Natural killer cell (primary cell): ENCODE results near the gene CACNA1A. TPM values are rescaled to one million over a fixed set of nuclear protein-coding genes. Genes with fewer than 3 reads are reported as not detected.

Experiments used
- ATAC-seq, 3 donors: fragments of 150-1000 bp in 2 of 3; fragments of 200-7000 bp in 1 of 3; cut with Tn5 transposase; 1 replicate in 1 of 3; 2 replicates in 2 of 3; pipeline ENCODE4 v1.10.0; 2021; ENCODE audit warnings: mild to moderate bottlenecking in 2 of 3, moderate library complexity in 2 of 3
- DNase-seq, 2 donors: peaks; one replicate each; pipeline versions ENCODE4 v3.0.0 to v3.0.0-alpha.2; 2013 to 2021; ENCODE audit warnings: mixed read lengths in 1 of 2
- H3K27ac ChIP-seq: one replicate; pipeline ENCODE4 v1.5.1; 2013; ENCODE audit warnings: mild to moderate bottlenecking, low read length
- H3K27me3 ChIP-seq: one replicate; pipeline ENCODE4 v1.6.1; 2013; ENCODE audit warnings: low read length; ENCODE audit not compliant: control insufficient read depth, insufficient read depth
- H3K36me3 ChIP-seq: one replicate; pipeline ENCODE4 v1.6.1; 2013; ENCODE audit warnings: low read length; ENCODE audit not compliant: control insufficient read depth, insufficient read depth
- H3K4me1 ChIP-seq: one replicate; pipeline ENCODE4 v1.6.1; 2013; ENCODE audit warnings: low read length; ENCODE audit not compliant: control insufficient read depth, insufficient read depth
- H3K4me3 ChIP-seq: one replicate; pipeline ENCODE4 v1.5.1; 2013; ENCODE audit warnings: low read length
- H3K9me3 ChIP-seq: one replicate; pipeline ENCODE4 v1.6.1; 2013; ENCODE audit warnings: low read length; ENCODE audit not compliant: control insufficient read depth, insufficient read depth
- H3K27ac Mint-ChIP-seq, 2 donors: one replicate each; pipeline ENCODE4 v1.8.0; 2022; ENCODE audit warnings: mild to moderate bottlenecking in 2 of 2, mixed read lengths in 2 of 2, moderate library complexity in 1 of 2
- H3K27me3 Mint-ChIP-seq, 2 donors: one replicate each; pipeline ENCODE4 v1.8.0; 2022; ENCODE audit warnings: low read depth in 2 of 2, mixed read lengths in 2 of 2
- H3K36me3 Mint-ChIP-seq: one replicate; pipeline ENCODE4 v1.8.0; 2022; ENCODE audit warnings: mixed read lengths
- H3K4me1 Mint-ChIP-seq, 2 donors: one replicate each; pipeline ENCODE4 v1.8.0; 2022; ENCODE audit warnings: mixed read lengths in 2 of 2
- H3K4me3 Mint-ChIP-seq: one replicate; pipeline ENCODE4 v1.8.0; 2022; ENCODE audit warnings: mild to moderate bottlenecking, moderate library complexity, mixed read lengths
- H3K9me3 Mint-ChIP-seq, 2 donors: one replicate each; pipeline ENCODE4 v1.8.0; 2022; ENCODE audit warnings: mixed read lengths in 2 of 2
- WGBS: methylation state at CpG from one replicate; pipeline ENCODE4 v1.1.7; 2013; ENCODE audit warnings: missing lambda C conversion rate; ENCODE audit not compliant: insufficient coverage; 5-methylcytosine and 5-hydroxymethylcytosine counted together
- intact Hi-C: fragments of 100-400 bp; cut with micrococcal nuclease; formaldehyde crosslinking; loops from one replicate; pipeline ENCODE4 v1.14.2; 2022
- total RNA-seq, 4 donors: library from RNA; stranded (reverse); fragments of 120-200 nt in 1 of 4; gene quantifications; one replicate each; pipeline versions ENCODE4 v1.2.3 to v1.2.4, GENCODE V29; 2013 to 2022
- TF ChIP-seq, protein P1 (sequence below): fragments of 200-600 bp; IDR thresholded peaks from one replicate; pipeline ENCODE4 v1.8.0; 2022; ENCODE audit warnings: antibody characterized with exemption

CACNA1A gene
- total RNA-seq, 3 donors from 2014 or later (not counting 1 experiment from before 2014, with no cell fraction given): 0.59 to 0.85 (median 0.75) TPM

DNA sequence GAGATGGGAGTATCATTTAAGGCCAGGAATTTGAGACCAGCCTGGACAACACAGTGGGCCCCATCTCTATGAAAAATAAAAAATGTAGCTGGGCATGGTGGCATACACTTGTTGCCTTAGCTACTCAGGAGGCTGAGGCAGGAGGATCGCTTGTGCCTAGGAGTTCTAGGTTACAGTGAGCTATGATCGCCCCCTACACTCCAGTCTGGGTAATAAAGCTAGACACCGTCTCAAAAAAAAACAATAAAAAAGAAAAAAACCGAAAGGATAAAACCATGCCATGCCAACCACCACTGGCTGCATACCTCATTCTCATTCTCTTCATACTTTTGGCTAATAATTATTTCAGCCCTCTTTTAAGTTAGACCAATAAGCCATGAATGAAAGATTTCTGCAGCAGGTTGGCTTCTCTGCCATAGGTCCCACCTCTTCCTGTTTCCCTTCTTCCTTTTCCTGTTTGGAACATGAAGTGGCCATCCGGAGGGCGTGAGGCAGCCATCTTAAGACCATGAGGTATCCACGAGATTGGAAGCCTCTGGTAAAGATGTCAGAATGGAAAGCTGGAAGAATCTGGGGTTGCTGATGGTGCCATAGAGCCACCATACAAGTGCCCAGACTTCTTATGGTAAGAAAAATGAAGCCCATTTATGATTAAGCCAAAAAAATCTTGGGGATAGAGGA lies 171.3 kb downstream of the CACNA1A start:
- ATAC-seq (no peak), DNase-seq (no peak)
- TF ChIP-seq, protein P1, sequence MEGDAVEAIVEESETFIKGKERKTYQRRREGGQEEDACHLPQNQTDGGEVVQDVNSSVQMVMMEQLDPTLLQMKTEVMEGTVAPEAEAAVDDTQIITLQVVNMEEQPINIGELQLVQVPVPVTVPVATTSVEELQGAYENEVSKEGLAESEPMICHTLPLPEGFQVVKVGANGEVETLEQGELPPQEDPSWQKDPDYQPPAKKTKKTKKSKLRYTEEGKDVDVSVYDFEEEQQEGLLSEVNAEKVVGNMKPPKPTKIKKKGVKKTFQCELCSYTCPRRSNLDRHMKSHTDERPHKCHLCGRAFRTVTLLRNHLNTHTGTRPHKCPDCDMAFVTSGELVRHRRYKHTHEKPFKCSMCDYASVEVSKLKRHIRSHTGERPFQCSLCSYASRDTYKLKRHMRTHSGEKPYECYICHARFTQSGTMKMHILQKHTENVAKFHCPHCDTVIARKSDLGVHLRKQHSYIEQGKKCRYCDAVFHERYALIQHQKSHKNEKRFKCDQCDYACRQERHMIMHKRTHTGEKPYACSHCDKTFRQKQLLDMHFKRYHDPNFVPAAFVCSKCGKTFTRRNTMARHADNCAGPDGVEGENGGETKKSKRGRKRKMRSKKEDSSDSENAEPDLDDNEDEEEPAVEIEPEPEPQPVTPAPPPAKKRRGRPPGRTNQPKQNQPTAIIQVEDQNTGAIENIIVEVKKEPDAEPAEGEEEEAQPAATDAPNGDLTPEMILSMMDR: no peak
- Mint-ChIP-seq H3K36me3 (no peaks in the 10 kb centered on the region), H3K4me3 (no peak overlapping the region), H3K9me3 (no peaks in the 10 kb centered on the region), H3K4me1 (no peaks in the 10 kb centered on the region), H3K27me3 (peaks cover 0 to 8% of the 10 kb centered on the region in 2 donors), H3K27ac (no peak overlapping the region)
- no peaks in the 10 kb centered on the region for H3K36me3 ChIP-seq
- no peak overlapping the region for H3K27ac ChIP-seq
- H3K9me3 ChIP-seq: no peaks in the 10 kb centered on the region
- H3K4me3 ChIP-seq: no peak overlapping the region
- 70% methylated on average over 7 of the region's 7 CpGs for WGBS
- H3K4me1 ChIP-seq: no peaks in the 10 kb centered on the region
- intact Hi-C loops: no loop called here
- no peaks in the 10 kb centered on the region for H3K27me3 ChIP-seq

GRCh38 chr19:13330285-13330684 lies 176.0 kb downstream of the CACNA1A start:
- Mint-ChIP-seq H3K36me3 (no peaks in the 10 kb centered on the region), H3K27me3 (peaks cover 0 to 14% of the 10 kb centered on the region in 2 donors), H3K27ac (no peak overlapping the region), H3K9me3 (no peaks in the 10 kb centered on the region), H3K4me3 (no peak overlapping the region), H3K4me1 (no peaks in the 10 kb centered on the region)
- ATAC-seq (no peak), DNase-seq (no peak)
- H3K4me1 ChIP-seq: no peaks in the 10 kb centered on the region
- no peaks in the 10 kb centered on the region for H3K9me3 ChIP-seq
- no peak overlapping the region for H3K4me3 ChIP-seq
- 91% methylated on average over 6 of the region's 6 CpGs for WGBS
- no peak overlapping the region for H3K27ac ChIP-seq
- TF ChIP-seq, protein P1: no peak
- intact Hi-C loops: no loop called here
- H3K27me3 ChIP-seq: no peaks in the 10 kb centered on the region
- no peaks in the 10 kb centered on the region for H3K36me3 ChIP-seq

- 80% methylated on average over 6 of the region's 6 CpGs for WGBS
- Histone ChIP-seq H3K27me3 (no peaks in the 10 kb centered on the region), H3K4me3 (no peak overlapping the region), H3K4me1 (no peaks in the 10 kb centered on the region), H3K27ac (no peak overlapping the region), H3K36me3 (no peaks in the 10 kb centered on the region), H3K9me3 (no peaks in the 10 kb centered on the region)
- TF ChIP-seq, protein P1: no peak
- H3K4me3 Mint-ChIP-seq: no peak overlapping the region
- ATAC-seq: no peak
- H3K4me1 Mint-ChIP-seq: no peaks in the 10 kb centered on the region
- H3K9me3 Mint-ChIP-seq: no peaks in the 10 kb centered on the region
- H3K27ac Mint-ChIP-seq: no peak overlapping the region
- DNase-seq: no peak
- H3K36me3 Mint-ChIP-seq: no peaks in the 10 kb centered on the region
- peaks cover 0 to 17% of the 10 kb centered on the region in 2 donors for H3K27me3 Mint-ChIP-seq
- intact Hi-C loops: no loop called here
Measured at GRCh38 chr19:13329766-13330165, 176.5 kb downstream of the CACNA1A start.

- H3K27me3 Mint-ChIP-seq: peaks cover 0 to 11% of the 10 kb centered on the region in 2 donors
- peaks cover 0 to 2% of the 10 kb centered on the region in 2 donors for H3K9me3 Mint-ChIP-seq
- no peak overlapping the region for H3K27ac Mint-ChIP-seq
- H3K36me3 Mint-ChIP-seq: no peaks in the 10 kb centered on the region
- TF ChIP-seq, protein P1: no peak
- Histone ChIP-seq H3K4me1 (no peaks in the 10 kb centered on the region), H3K27ac (no peak overlapping the region), H3K27me3 (no peaks in the 10 kb centered on the region), H3K36me3 (no peaks in the 10 kb centered on the region), H3K9me3 (no peaks in the 10 kb centered on the region), H3K4me3 (no peak overlapping the region)
- no peak for DNase-seq
- intact Hi-C loops: no loop called here
- no peak overlapping the region for H3K4me3 Mint-ChIP-seq
- H3K4me1 Mint-ChIP-seq: no peaks in the 10 kb centered on the region
- WGBS: 96% methylated on average over 5 of the region's 6 CpGs
- no peak for ATAC-seq
Measured at GRCh38 chr19:13328241-13328640, 178.0 kb downstream of the CACNA1A start.
